Measurements from ENCODE around the gene XPNPEP3.
"Not testable (repeated sequence)": the region's sequence is repeated elsewhere in the genome, so short reads cannot be mapped to it uniquely, and the experiment has no call there.

XPNPEP3 gene

DNA sequence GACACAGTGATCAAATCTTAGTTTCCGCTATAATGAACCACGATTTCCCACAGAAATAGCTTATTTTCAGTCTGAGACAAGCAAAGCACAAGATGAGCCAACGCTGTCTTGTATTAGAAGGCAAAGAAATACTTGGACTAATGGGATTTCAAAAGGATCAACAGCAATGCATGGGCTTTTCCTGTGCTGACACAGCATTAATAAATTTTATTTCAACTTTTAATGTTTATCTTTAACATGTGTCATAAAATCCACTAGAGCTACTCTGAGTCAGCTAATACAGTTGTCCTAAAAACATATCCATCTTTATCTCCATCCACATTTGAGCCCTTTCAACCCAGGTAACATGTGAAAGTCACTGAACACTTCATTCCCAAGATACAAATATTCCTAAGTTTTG lies 22.3 kb upstream of the XPNPEP3 start:
- TF ChIP-seq, protein P1, sequence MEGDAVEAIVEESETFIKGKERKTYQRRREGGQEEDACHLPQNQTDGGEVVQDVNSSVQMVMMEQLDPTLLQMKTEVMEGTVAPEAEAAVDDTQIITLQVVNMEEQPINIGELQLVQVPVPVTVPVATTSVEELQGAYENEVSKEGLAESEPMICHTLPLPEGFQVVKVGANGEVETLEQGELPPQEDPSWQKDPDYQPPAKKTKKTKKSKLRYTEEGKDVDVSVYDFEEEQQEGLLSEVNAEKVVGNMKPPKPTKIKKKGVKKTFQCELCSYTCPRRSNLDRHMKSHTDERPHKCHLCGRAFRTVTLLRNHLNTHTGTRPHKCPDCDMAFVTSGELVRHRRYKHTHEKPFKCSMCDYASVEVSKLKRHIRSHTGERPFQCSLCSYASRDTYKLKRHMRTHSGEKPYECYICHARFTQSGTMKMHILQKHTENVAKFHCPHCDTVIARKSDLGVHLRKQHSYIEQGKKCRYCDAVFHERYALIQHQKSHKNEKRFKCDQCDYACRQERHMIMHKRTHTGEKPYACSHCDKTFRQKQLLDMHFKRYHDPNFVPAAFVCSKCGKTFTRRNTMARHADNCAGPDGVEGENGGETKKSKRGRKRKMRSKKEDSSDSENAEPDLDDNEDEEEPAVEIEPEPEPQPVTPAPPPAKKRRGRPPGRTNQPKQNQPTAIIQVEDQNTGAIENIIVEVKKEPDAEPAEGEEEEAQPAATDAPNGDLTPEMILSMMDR (IDR thresholded peaks at IDR 0.05; ENCODE audit: low read depth, low read length): no peak
- TF ChIP-seq MYC (IDR thresholded peaks at IDR 0.05; ENCODE audit: low read depth, low read length): no peak
- TF ChIP-seq, protein P2, sequence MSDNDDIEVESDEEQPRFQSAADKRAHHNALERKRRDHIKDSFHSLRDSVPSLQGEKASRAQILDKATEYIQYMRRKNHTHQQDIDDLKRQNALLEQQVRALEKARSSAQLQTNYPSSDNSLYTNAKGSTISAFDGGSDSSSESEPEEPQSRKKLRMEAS (IDR thresholded peaks at IDR 0.05; ENCODE audit: low read depth, low read length): no peak
- no peak for TF ChIP-seq POLR2A (IDR thresholded peaks at IDR 0.05; ENCODE audit: extremely low read depth, insufficient read length)
- H3K4me3 ChIP-seq (ENCODE audit: low read depth, low read length): no peak overlapping the region
- no peak for DNase-seq (ENCODE audit: low read depth)

DNA sequence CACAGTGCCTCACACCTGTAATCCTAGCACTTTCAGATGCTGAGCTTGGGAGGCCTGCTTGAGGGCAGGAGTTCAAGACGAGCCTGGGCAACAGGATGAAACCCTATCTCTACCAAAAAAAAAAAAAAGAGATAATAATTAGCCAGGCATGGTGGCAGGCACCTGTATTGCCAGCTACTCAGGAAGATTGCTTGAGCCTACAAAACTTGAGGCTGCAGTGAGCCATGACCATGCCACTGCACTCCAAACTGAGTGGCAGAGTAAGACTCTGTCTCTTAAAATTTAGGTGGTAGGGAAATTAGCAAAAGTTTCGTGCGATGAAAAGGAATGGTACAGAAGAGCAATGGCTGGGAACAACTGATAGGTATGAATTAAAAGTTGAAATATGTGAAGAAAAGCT lies 18.5 kb upstream of the XPNPEP3 start:
- no peak for TF ChIP-seq MYC (IDR thresholded peaks at IDR 0.05; ENCODE audit: low read depth, low read length)
- TF ChIP-seq, protein P1 (IDR thresholded peaks at IDR 0.05; ENCODE audit: low read depth, low read length): no peak
- TF ChIP-seq, protein P2 (IDR thresholded peaks at IDR 0.05; ENCODE audit: low read depth, low read length): no peak
- no peak overlapping the region for H3K4me3 ChIP-seq (ENCODE audit: low read depth, low read length)
- no peak for DNase-seq (ENCODE audit: low read depth)

DNA sequence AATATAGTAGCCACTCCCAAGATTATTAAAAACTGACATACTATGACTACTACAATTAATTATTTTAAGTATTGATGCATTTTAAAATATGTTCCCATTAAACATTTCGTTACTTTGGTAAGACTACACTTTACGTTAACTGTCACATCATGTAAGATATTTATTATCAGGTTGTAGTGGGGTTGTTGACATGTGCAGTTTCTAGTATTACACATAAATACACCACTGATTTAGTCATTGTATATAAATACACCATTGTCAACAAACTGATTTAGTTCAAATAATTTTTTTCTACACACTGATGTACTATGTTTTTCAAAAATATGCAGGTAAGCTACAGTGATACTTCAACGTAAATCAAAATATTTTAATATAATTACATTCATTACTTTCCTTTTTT lies 12.0 kb upstream of the XPNPEP3 start:
- no peak for DNase-seq (ENCODE audit: low read depth)
- TF ChIP-seq, protein P1 (IDR thresholded peaks at IDR 0.05; ENCODE audit: low read depth, low read length): no peak
- TF ChIP-seq, protein P2 (IDR thresholded peaks at IDR 0.05; ENCODE audit: low read depth, low read length): no peak
- no peak overlapping the region for H3K4me3 ChIP-seq (ENCODE audit: low read depth, low read length)

DNA sequence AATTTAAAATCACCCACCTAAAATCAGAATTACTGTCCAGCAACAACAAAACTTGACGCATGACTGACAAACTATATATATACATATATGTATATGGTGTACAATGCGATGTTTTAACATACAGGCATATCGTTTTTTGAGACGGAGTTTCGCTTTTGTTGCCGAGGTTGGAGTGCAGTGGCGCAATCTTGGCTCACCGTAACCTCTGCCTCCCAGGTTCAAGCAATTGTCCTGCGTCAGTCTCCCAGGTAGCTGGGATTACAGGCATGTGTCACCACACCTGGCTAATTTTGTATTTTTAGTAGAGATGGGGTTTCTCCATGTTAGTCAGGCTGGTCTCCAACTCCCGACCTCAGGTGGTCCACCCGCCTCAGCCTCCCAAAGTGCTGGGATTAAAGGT lies 11.1 kb upstream of the XPNPEP3 start:
- not testable (repeated sequence) for H3K4me3 ChIP-seq (ENCODE audit: low read depth, low read length); DNase-seq (ENCODE audit: low read depth)

DNA sequence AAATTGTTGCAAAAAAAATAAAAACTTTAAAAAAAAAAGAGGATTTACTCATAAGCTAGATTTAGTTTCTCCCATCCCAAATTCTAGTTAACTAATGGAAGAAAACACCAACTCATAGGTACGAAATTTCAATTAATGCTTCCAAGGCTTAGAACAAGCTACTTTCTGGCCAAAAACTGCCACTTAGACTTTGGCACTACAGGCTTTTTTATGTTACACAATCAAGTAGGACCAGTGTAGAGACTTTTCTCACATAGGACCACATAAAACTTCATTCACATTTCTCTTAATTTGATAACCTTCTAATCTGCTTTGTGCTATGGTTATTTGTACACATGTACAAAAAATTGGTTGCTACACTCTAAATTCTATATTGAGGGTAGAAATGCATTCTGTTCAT lies 3.6 kb upstream of the XPNPEP3 start:
- TF ChIP-seq, protein P1 (IDR thresholded peaks at IDR 0.05; ENCODE audit: low read depth, low read length): no peak
- TF ChIP-seq, protein P2 (IDR thresholded peaks at IDR 0.05; ENCODE audit: low read depth, low read length): no peak
- peak overlapping the region; percentile 79 for H3K4me3 ChIP-seq (ENCODE audit: low read depth, low read length)
- no peak for DNase-seq (ENCODE audit: low read depth)

DNA sequence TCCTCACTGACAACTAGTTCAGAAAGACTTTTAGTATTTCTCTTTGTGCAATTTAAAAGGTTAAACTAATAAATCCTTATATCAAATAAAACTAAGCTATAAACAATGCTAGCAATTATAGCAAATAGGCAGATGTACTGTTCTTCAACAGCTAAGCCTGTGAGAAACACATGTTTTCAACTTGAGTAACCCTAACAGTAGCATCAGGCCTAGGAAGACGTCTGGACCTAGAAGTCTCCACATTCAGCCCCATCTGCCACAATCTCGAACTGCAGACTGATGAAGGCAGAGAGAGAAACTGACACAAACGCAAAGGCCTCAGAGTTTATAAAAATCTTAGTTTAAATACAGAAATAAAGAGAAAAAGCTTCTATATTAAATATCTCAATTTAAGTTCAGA lies 3.0 kb upstream of the XPNPEP3 start:
- peak overlapping the region; percentile 79 for H3K4me3 ChIP-seq (ENCODE audit: low read depth, low read length)
- TF ChIP-seq MYC (IDR thresholded peaks at IDR 0.05; ENCODE audit: low read depth, low read length): no peak
- TF ChIP-seq POLR2A (IDR thresholded peaks at IDR 0.05; ENCODE audit: extremely low read depth, insufficient read length): no peak
- DNase-seq (ENCODE audit: low read depth): peak; percentile 23

DNA sequence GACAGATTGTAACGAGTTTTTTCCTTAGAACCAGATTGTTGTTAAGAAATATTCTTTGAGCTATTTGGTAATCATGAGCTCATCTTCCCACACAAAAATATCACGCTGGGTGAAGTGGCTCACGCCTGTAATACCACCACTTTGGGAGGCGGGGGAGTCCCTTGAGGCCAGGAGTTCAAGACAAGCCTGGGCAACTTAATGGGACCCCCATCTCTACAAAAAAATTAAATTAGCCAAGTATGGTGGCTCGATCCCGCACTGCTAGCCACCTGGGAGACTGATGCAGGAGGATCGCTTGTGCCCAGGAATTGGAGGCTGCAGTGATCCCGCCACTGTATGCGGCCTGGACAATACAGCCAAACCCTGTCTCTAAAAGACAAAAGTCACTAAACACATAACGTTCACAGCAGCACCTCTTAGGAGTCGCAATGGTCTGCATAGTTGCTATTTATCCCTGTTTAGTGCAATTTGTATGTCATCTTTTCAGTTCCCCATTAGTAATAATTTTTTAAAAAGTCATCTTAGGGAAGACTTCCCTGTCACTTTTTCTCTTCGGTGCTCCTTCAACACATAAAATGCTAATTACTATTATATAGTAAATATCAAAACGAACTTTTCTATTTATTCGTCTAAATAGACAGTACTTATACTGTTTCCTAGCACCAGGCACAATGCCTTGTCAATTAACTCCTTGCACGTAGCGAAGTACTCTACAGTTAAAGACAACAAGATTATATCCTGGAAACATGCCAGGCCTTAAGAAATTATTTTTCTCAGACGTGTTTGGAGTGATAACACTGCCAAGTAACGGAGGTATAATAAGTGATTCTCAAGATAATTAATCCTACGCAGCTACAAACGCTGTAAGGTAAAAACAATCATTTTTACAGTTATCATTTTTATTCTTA lies 1.6 kb upstream of the XPNPEP3 start:
- peak overlapping the region; percentile 79 for H3K4me3 ChIP-seq (ENCODE audit: low read depth, low read length)
- TF ChIP-seq POLR2A (IDR thresholded peaks at IDR 0.05; ENCODE audit: extremely low read depth, insufficient read length) (no peak), MYC (IDR thresholded peaks at IDR 0.05; ENCODE audit: low read depth, low read length) (no peak)
- TF ChIP-seq, protein P2 (IDR thresholded peaks at IDR 0.05; ENCODE audit: low read depth, low read length): no peak
- TF ChIP-seq, protein P1 (IDR thresholded peaks at IDR 0.05; ENCODE audit: low read depth, low read length): no peak
- DNase-seq (ENCODE audit: low read depth): peak; percentile 60

Measured in NB4 (cell line).